ENCODE results near the gene DDR2.

GRCh38 chr1:162649583-162649982 lies 17.3 kb downstream of the DDR2 start:
- TF ChIP-seq RFX5 (IDR thresholded peaks at IDR 0.05; ENCODE audit: low read length), result no peak
- TF ChIP-seq TAF1 (IDR thresholded peaks at IDR 0.05; ENCODE audit: borderline replicate concordance, low read depth, low read length), result no peak
- no peak for TF ChIP-seq MXI1 (IDR thresholded peaks at IDR 0.05; ENCODE audit: low read depth, low read length)
- no peak for TF ChIP-seq POLR2AphosphoS5 (IDR thresholded peaks at IDR 0.05; ENCODE audit: low read depth, low read length)
- TF ChIP-seq SMC3 (IDR thresholded peaks at IDR 0.05; ENCODE audit: low read depth, low read length), result no peak
- TF ChIP-seq SIN3A (IDR thresholded peaks at IDR 0.05; ENCODE audit: borderline replicate concordance, low read depth, low read length), result no peak
- no peak for TF ChIP-seq NFIC (IDR thresholded peaks at IDR 0.05; ENCODE audit: borderline replicate concordance)
- TF ChIP-seq, protein P1, sequence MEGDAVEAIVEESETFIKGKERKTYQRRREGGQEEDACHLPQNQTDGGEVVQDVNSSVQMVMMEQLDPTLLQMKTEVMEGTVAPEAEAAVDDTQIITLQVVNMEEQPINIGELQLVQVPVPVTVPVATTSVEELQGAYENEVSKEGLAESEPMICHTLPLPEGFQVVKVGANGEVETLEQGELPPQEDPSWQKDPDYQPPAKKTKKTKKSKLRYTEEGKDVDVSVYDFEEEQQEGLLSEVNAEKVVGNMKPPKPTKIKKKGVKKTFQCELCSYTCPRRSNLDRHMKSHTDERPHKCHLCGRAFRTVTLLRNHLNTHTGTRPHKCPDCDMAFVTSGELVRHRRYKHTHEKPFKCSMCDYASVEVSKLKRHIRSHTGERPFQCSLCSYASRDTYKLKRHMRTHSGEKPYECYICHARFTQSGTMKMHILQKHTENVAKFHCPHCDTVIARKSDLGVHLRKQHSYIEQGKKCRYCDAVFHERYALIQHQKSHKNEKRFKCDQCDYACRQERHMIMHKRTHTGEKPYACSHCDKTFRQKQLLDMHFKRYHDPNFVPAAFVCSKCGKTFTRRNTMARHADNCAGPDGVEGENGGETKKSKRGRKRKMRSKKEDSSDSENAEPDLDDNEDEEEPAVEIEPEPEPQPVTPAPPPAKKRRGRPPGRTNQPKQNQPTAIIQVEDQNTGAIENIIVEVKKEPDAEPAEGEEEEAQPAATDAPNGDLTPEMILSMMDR (IDR thresholded peaks at IDR 0.05), result no peak
- no peak for TF ChIP-seq GABPA (IDR thresholded peaks at IDR 0.05; ENCODE audit: low read depth)
- TF ChIP-seq GATA2 (CRISPR knock-in tag; IDR thresholded peaks at IDR 0.05), result no peak
- no peak for TF ChIP-seq FOSL2 (IDR thresholded peaks at IDR 0.05; ENCODE audit: borderline replicate concordance, low read depth)
- TF ChIP-seq CHD2 (IDR thresholded peaks at IDR 0.05; ENCODE audit: low read length, partially characterized antibody), result no peak
